K562 (cell line): ENCODE results near the gene HEMK1. TPM values are rescaled to one million over a fixed set of nuclear protein-coding genes. Genes with fewer than 3 reads are reported as not detected.
A peak's percentile ranks its signal among the peaks of the same experiment; 100 is the strongest.

ENCODE experiments used
- BRCA1 ChIP-seq, 2 experiments: fragments of 450-650 bp in 1 of 2; sonication (generic) in 1 of 2; formaldehyde crosslinking in 1 of 2; IDR thresholded peaks; 2 replicates each; pipeline versions ENCODE4 v1.5.0 to v1.6.1; 2017 to 2020; ENCODE audit warnings: mild to moderate bottlenecking in 1 of 2, missing genetic modification reagents in 1 of 2
- CBX1 ChIP-seq: sonication (generic); IDR thresholded peaks from 2 replicates; pipeline ENCODE4 v1.6.1; 2016; ENCODE audit warnings: antibody characterized with exemption, low read depth, mild to moderate bottlenecking
- CBX3 ChIP-seq, 2 experiments: IDR thresholded peaks; 1 replicate in 1 of 2; 2 replicates in 1 of 2; pipeline ENCODE4 v1.6.1; 2012; ENCODE audit warnings: inconsistent platforms in 2 of 2, low read length in 2 of 2, borderline replicate concordance in 1 of 2, control low read depth in 1 of 2
- EP400 ChIP-seq: fragments of 450-650 bp; IDR thresholded peaks from 2 replicates; pipeline ENCODE4 v1.6.1; 2017; ENCODE audit warnings: antibody characterized with exemption, mild to moderate bottlenecking, moderate library complexity
- ESRRB ChIP-seq: fragments of 250-450 bp; sonication (Bioruptor Pico); IDR thresholded peaks from 2 replicates; pipeline ENCODE4 v1.5.0; 2020; ENCODE audit warnings: mild to moderate bottlenecking, moderate library complexity, borderline replicate concordance
- GTF2A2 ChIP-seq: IDR thresholded peaks from 2 replicates; pipeline ENCODE4 v1.6.1; 2016; ENCODE audit warnings: mild to moderate bottlenecking, missing genetic modification characterization, missing compliant biosample characterization
- GTF2E2 ChIP-seq: fragments of 200-800 bp; sonication (Bioruptor generic); IDR thresholded peaks from 2 replicates; pipeline ENCODE4 v1.6.1; 2016; ENCODE audit warnings: missing genetic modification characterization, missing compliant biosample characterization
- HOXB6 ChIP-seq: fragments of 250-450 bp; sonication (Bioruptor Pico); IDR thresholded peaks from 2 replicates; pipeline ENCODE4 v1.5.1; 2022; ENCODE audit warnings: mild to moderate bottlenecking, borderline replicate concordance
- HSF4 ChIP-seq: fragments of 250-450 bp; sonication (Bioruptor Pico); IDR thresholded peaks from 2 replicates; pipeline ENCODE4 v2.1.2; 2022; ENCODE audit warnings: mild to moderate bottlenecking, moderate library complexity, borderline replicate concordance
- MIER1 ChIP-seq: fragments of 450-650 bp; IDR thresholded peaks from 2 replicates; pipeline ENCODE4 v1.6.1; 2016; ENCODE audit warnings: antibody characterized with exemption, mild to moderate bottlenecking, low read depth
- NR2C1 ChIP-seq, 2 experiments: fragments of 450-650 bp; IDR thresholded peaks; 2 replicates each; pipeline ENCODE4 v1.6.1; 2017; ENCODE audit warnings: mild to moderate bottlenecking in 2 of 2, antibody characterized with exemption in 1 of 2, inconsistent platforms in 1 of 2, missing compliant biosample characterization in 1 of 2, missing genetic modification characterization in 1 of 2
- PPARD ChIP-seq: fragments of 250-450 bp; sonication (Bioruptor Pico); IDR thresholded peaks from 2 replicates; pipeline ENCODE4 v1.8.0; 2022; ENCODE audit warnings: inconsistent platforms, mild to moderate bottlenecking, moderate library complexity
- RB1 ChIP-seq: fragments of 450-650 bp; IDR thresholded peaks from 2 replicates; pipeline ENCODE4 v1.6.1; 2017; ENCODE audit warnings: low read depth, mild to moderate bottlenecking
- RBFOX2 ChIP-seq: fragments of 200-400 bp; formaldehyde crosslinking; IDR thresholded peaks from 2 replicates; pipeline ENCODE4 v1.6.1; 2017; ENCODE audit warnings: low read depth, mild to moderate bottlenecking, low read length, moderate library complexity
- TARDBP ChIP-seq: fragments of 450-650 bp; IDR thresholded peaks from 2 replicates; pipeline ENCODE4 v1.6.1; 2016
- ZKSCAN1 ChIP-seq: fragments of 150-350 bp; IDR thresholded peaks from 2 replicates; pipeline ENCODE4 v1.6.1; 2016; ENCODE audit warnings: low read depth, low read length
- ZNF311 ChIP-seq: fragments of 250-450 bp; sonication (Bioruptor Pico); IDR thresholded peaks from 2 replicates; pipeline ENCODE4 v1.4.0; 2020; ENCODE audit warnings: mild to moderate bottlenecking, moderate library complexity
- ZNF324 ChIP-seq: fragments of 250-450 bp; sonication (Bioruptor Pico); IDR thresholded peaks from 2 replicates; pipeline ENCODE4 v1.4.0; 2020; ENCODE audit warnings: mild to moderate bottlenecking
- ZNF445 ChIP-seq: fragments of 250-450 bp; sonication (Bioruptor Pico); IDR thresholded peaks from 2 replicates; pipeline ENCODE4 v1.4.0; 2020; ENCODE audit warnings: low read depth, mild to moderate bottlenecking, moderate library complexity
- ZNF551 ChIP-seq: fragments of 250-450 bp; sonication (Bioruptor Pico); IDR thresholded peaks from 2 replicates; pipeline ENCODE4 v1.5.0; 2021; ENCODE audit warnings: mild to moderate bottlenecking, moderate library complexity
- polyA plus RNA-seq, 8 experiments: library from polyadenylated mRNA; depleted of rRNA in 4 of 8; stranded (reverse) in 5 of 8; unstranded in 3 of 8; fragments of >200 nt; fragmentation: Nextera tagmentation in 2 of 8; fragmentation: Illumina TruSeq in 1 of 8; extraction: Ambion mirVana in 2 of 8; extraction: Trizol in 1 of 8; gene quantifications; 2 replicates each; pipeline versions ENCODE4 v1.2.1 to v1.2.3, GENCODE V29; 2011 to 2014; ENCODE audit warnings: inconsistent platforms in 1 of 8, missing spikeins in 1 of 8
- total RNA-seq, 7 experiments: library from RNA; depleted of rRNA in 6 of 7; stranded (reverse); fragments of >200 nt in 6 of 7; fragmentation: Illumina TruSeq in 2 of 7; extraction: Trizol in 2 of 7; gene quantifications; 2 replicates each; pipeline versions ENCODE4 v1.2.1 to v1.2.3, GENCODE V29; 2011 to 2021; ENCODE audit warnings: low replicate concordance in 1 of 7
- TF ChIP-seq, protein P1 (sequence below): fragments of 450-650 bp; formaldehyde crosslinking; IDR thresholded peaks from 2 replicates; pipeline ENCODE4 v1.4.0; 2020; ENCODE audit warnings: mild to moderate bottlenecking, moderate library complexity
- TF ChIP-seq, protein P2 (sequence below): fragments of 450-650 bp; formaldehyde crosslinking; IDR thresholded peaks from 2 replicates; pipeline ENCODE4 v1.4.0; 2020; ENCODE audit warnings: mild to moderate bottlenecking, mixed read lengths
- TF ChIP-seq, protein P3 (sequence below): fragments of 250-450 bp; sonication (Bioruptor Pico); IDR thresholded peaks from 2 replicates; pipeline ENCODE4 v1.6.1; 2021; ENCODE audit warnings: mild to moderate bottlenecking
- TF ChIP-seq, protein P4 (sequence below): fragments of 450-650 bp; formaldehyde crosslinking; IDR thresholded peaks from 2 replicates; pipeline ENCODE4 v1.4.0; 2022; ENCODE audit warnings: mild to moderate bottlenecking, moderate library complexity
- TF ChIP-seq, protein P5 (sequence below): IDR thresholded peaks from 2 replicates; pipeline ENCODE4 v1.6.1; 2011; ENCODE audit not compliant: insufficient read length; ENCODE audit errors: extremely low read depth

Gene HEMK1
- total and polyA plus RNA-seq, 9 of the 15 experiments (the other 6 are each of a cell fraction or from before 2014, with no cell fraction given): 2.0 to 16.8 (median 11.4) TPM

DNA sequence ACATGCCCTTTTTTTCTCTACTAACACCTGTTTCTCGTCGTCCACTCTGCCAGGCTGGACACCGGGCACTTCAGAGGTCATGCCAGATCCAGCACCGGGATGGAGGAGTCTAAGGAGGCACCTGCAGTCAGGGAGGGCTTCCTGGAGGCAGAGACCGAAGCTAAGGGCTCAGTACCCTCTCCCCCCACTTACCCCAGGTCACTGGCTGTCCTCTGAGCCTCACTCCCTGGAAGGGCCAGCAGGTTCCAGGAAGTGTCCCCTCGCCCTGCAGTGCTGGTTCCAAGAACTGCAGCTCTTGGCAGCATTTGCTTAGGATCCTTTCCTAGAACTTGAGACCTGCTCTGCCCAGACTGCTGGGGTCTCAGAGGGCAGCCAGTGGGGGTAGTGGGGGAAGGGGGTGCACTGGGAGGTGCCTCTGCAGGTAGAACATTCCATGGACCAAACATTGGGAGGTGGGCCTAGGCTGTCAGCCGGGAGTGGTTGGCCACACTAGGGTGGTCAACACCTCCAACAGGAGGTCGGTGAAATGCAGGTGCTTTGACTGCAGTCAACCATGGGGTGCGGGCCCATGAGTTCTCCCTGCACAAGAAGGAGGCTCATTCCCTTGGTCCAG, 30.9 kb downstream of the HEMK1 start (continued):
- TF ChIP-seq, protein P1, sequence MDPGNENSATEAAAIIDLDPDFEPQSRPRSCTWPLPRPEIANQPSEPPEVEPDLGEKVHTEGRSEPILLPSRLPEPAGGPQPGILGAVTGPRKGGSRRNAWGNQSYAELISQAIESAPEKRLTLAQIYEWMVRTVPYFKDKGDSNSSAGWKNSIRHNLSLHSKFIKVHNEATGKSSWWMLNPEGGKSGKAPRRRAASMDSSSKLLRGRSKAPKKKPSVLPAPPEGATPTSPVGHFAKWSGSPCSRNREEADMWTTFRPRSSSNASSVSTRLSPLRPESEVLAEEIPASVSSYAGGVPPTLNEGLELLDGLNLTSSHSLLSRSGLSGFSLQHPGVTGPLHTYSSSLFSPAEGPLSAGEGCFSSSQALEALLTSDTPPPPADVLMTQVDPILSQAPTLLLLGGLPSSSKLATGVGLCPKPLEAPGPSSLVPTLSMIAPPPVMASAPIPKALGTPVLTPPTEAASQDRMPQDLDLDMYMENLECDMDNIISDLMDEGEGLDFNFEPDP: no peak
- TF ChIP-seq EP400: peak; percentile 27; the same call in 1 of the 2 replicates
- peak; percentile 26; the same call in 1 of the 2 replicates for TF ChIP-seq RB1
- no peak; the same call in 1 of the 2 replicates for TF ChIP-seq ZKSCAN1
- TF ChIP-seq HSF4 (CRISPR knock-in tag): no peak
- no peak for TF ChIP-seq ZNF324 (CRISPR knock-in tag)
- TF ChIP-seq ESRRB (CRISPR knock-in tag): no peak
- TF ChIP-seq ZNF445 (CRISPR knock-in tag): no peak
- TF ChIP-seq PPARD (CRISPR knock-in tag): no peak
- no peak for TF ChIP-seq BRCA1 (IDR thresholded peaks at IDR 0.05)
- TF ChIP-seq BRCA1 (CRISPR knock-in tag; IDR thresholded peaks at IDR 0.05): no peak
- TF ChIP-seq TARDBP: no peak
- TF ChIP-seq RBFOX2: peak; percentile 0; the same call in 1 of the 2 replicates
- no peak for TF ChIP-seq NR2C1 (IDR thresholded peaks at IDR 0.05)
- peak; percentile 68; the same call in 1 of the 2 replicates for TF ChIP-seq NR2C1 (tag; IDR thresholded peaks at IDR 0.05)
- no peak for TF ChIP-seq CBX1
- TF ChIP-seq MIER1: no peak
- peak in 1 of 2 experiments; percentile 67; a peak in 1 of 3 replicates for TF ChIP-seq CBX3 (IDR thresholded peaks at IDR 0.05; ENCODE audit: borderline replicate concordance in 1 of 2, low read length in 2 of 2)
- no peak for TF ChIP-seq ZNF311 (CRISPR knock-in tag)
- TF ChIP-seq GTF2E2: no peak
- no peak for TF ChIP-seq HOXB6 (CRISPR knock-in tag)
- no peak for TF ChIP-seq GTF2A2 (tag)
- TF ChIP-seq, protein P2, sequence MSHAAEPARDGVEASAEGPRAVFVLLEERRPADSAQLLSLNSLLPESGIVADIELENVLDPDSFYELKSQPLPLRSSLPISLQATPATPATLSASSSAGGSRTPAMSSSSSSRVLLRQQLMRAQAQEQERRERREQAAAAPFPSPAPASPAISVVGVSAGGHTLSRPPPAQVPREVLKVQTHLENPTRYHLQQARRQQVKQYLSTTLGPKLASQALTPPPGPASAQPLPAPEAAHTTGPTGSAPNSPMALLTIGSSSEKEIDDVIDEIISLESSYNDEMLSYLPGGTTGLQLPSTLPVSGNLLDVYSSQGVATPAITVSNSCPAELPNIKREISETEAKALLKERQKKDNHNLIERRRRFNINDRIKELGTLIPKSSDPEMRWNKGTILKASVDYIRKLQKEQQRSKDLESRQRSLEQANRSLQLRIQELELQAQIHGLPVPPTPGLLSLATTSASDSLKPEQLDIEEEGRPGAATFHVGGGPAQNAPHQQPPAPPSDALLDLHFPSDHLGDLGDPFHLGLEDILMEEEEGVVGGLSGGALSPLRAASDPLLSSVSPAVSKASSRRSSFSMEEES (CRISPR knock-in tag): no peak
- TF ChIP-seq ZNF551: no peak
- TF ChIP-seq, protein P3, sequence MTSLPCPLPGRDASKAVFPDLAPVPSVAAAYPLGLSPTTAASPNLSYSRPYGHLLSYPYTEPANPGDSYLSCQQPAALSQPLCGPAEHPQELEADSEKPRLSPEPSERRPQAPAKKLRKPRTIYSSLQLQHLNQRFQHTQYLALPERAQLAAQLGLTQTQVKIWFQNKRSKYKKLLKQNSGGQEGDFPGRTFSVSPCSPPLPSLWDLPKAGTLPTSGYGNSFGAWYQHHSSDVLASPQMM (CRISPR knock-in tag): no peak
- TF ChIP-seq, protein P4, sequence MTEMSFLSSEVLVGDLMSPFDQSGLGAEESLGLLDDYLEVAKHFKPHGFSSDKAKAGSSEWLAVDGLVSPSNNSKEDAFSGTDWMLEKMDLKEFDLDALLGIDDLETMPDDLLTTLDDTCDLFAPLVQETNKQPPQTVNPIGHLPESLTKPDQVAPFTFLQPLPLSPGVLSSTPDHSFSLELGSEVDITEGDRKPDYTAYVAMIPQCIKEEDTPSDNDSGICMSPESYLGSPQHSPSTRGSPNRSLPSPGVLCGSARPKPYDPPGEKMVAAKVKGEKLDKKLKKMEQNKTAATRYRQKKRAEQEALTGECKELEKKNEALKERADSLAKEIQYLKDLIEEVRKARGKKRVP (CRISPR knock-in tag): no peak
- TF ChIP-seq, protein P5, sequence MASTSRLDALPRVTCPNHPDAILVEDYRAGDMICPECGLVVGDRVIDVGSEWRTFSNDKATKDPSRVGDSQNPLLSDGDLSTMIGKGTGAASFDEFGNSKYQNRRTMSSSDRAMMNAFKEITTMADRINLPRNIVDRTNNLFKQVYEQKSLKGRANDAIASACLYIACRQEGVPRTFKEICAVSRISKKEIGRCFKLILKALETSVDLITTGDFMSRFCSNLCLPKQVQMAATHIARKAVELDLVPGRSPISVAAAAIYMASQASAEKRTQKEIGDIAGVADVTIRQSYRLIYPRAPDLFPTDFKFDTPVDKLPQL: no peak
